HG03521 (cell line): ENCODE measurements around the gene RNF183.
"Not testable (repeated sequence)": the region's sequence is repeated elsewhere in the genome, so short reads cannot be mapped to it uniquely, and the experiment has no call there.

Experiments
- ATAC-seq: cut with Tn5 transposase; IDR thresholded peaks from one replicate; pipeline ENCODE4 v1.9.1; 2021; ENCODE audit warnings: mild to moderate bottlenecking, moderate library complexity; ENCODE audit not compliant: unreplicated experiment

Gene RNF183

DNA sequence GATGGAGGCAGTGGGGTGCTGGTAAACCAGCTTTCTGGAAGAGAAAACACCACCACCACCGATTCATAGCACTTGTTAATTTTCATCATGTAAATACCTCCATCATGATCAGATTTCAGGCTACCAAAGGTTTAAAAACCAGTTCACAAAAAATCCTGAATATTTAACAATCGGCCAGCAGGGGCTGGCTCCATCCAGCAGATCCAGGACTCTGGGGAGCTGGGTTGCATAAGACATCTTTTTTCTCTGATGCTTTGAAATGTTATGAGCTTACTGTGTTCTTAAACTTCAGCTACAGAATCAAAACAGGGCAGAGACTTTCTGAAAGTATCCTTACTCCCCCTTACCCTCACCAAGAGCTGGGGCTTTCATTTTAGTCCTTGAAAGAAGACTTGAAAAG, 14.6 kb upstream of the RNF183 start:
- ATAC-seq: no peak

- ATAC-seq: no peak
Measured at GRCh38 chr9:113316030-113316429, 12.9 kb upstream of the RNF183 start.

DNA sequence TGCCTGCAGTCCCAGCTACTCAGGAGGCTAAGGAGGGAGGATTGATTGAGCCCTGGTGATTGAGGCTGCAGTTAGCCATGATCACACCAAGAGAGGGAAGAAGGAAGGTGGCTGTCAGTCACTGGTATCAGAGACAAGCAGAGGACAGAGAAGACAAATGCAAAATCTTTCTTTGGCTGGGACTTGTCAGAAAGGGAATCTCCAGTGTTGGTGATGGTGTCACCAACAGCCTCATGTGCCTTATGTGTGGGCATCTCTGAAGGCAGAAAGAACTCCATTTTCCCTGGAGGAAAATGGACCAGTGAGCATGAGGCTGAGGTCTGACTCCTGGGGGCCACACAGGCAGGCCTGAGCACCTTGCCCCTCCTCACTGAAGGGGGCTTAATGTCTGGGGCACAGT, 12.1 kb upstream of the RNF183 start:
- ATAC-seq: no peak

DNA sequence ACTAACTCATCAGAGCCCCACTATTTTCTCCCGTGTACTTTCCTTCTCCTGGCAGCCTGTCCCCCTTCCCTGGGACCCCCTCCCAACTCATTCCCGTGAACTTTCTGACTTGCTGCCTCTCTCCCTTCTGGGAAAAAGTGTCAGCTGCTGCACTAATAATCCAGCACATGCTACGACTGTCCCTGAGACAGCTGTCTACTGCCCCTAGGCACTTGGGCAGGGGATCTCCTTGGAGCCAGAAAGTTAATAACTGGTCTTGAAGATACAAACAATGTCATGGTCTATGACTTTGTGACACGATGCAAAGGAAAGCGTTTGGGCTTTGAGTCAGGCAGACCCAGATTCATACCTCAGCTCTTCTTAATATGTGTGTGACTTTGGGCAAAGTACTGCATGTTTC, 10.1 kb upstream of the RNF183 start:
- no peak for ATAC-seq

DNA sequence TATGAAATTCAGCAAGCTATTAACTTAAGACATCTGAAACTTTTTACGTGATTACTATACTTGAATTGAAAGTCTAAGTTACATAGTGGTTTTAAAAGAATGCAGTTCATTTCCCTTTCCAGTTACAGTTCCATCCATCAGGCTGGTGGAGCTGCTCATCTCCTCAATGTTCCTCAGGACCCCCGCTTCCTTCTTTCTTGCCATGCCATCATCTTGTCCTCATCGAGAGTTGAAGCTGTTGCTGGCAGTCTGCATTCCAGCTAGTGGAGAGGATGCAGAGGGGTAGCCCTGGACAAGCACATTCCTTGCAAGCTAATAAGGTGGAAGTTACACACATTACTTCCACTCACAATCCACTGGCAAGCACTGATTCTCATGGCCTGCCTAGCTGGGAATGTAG, 8.8 kb upstream of the RNF183 start:
- ATAC-seq: no peak

DNA sequence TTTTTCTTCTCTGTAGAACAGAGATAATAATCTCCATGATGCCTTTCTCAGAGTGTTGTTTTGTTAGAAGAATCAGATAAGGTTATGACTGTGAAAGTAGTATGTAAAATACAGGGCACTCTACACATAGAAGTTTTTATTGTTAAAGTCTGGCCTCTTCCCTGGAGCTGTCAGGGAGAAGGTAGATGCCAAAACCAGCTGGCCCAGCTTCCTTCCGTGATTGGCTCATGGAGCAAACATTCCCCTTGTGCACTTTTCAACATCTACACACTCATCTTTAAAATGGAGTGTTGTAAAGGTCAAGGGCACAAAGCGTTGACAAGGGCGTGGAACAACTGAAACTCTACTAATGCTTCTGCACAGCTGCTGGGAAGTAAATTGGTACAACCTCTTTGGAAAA, 7.4 kb upstream of the RNF183 start:
- no peak for ATAC-seq

GRCh38 chr9:113309204-113309813, 6.1 kb upstream of the RNF183 start:
- ATAC-seq: no peak

DNA sequence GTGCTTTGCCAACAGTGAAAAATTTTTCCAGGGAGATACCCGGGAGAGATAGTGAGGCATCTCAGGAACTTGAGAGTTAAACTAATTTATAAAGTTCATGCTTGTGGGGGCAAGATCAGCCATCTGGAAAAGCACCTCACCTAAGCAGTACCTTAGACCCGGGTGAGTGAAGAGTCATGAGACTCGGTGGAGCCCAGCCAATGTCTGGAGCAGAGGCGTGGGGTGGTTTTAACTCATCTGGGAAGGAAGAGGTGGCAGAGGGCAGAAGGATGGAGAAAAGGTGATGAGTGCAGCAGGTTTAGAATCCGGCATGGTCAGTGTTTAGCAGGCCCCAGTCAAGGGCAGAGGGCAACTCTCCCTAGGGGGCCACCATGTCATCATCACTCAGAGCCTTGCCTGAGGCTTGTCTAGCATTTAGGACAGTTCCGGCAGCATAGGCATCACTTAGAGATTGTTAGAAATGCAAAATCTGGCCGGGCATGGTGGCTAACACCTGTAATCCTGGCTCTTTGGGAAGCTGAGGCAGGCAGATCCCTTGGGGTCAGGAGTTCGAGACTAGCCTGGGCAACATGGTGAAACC, 4.3 kb upstream of the RNF183 start:
- no peak for ATAC-seq

DNA sequence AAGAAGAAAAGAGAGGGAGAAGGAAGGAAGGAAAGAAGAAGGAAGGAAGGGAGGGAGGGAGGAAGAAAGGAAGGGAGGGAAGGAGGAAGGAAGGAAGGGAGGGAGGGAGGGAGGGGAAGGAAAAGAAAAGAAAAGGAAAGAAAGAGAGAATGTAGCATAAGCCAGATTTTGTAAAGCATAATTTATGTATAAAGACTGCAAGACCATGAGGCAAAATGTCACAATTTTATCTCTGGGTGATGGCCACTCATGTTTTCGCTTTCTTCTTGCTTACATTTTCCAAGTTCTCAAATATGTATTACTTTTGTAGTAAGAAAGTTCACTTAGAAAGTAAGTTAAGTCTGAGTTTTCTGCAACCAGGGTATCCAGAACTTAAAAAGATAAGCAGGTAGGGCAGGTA, 3.4 kb upstream of the RNF183 start:
- no peak for ATAC-seq

DNA sequence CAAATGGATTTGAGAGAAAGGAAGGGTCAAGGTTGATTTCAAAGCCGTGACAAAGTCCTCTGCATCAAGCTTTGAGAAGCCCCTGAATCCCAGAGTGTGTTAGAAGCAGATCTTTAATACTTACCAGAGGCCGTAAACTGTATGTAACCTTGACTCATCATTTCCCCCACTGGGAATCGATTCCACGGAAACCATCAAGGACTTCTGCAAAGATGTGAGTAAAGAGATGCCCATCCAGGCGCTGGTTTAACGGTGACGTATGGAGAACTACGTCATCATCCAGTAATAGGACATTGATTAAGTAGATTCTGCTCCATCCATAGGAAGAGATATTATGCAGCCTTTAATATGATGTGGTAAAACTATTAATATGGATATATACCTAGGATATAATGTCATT, 1.6 kb downstream of the RNF183 start:
- no peak for ATAC-seq

- no peak for ATAC-seq
Measured at GRCh38 chr9:113299800-113300292, 3.3 kb downstream of the RNF183 start.

GRCh38 chr9:113298924-113299770, 4.0 kb downstream of the RNF183 start:
- ATAC-seq: no peak

- no peak for ATAC-seq
Measured at GRCh38 chr9:113298311-113298710, 4.9 kb downstream of the RNF183 start.

- no peak for ATAC-seq
Measured at GRCh38 chr9:113296796-113297558, 6.2 kb downstream of the RNF183 start.

- ATAC-seq: not testable (repeated sequence)
Measured at GRCh38 chr9:113296247-113296646, 6.9 kb downstream of the RNF183 start.

DNA sequence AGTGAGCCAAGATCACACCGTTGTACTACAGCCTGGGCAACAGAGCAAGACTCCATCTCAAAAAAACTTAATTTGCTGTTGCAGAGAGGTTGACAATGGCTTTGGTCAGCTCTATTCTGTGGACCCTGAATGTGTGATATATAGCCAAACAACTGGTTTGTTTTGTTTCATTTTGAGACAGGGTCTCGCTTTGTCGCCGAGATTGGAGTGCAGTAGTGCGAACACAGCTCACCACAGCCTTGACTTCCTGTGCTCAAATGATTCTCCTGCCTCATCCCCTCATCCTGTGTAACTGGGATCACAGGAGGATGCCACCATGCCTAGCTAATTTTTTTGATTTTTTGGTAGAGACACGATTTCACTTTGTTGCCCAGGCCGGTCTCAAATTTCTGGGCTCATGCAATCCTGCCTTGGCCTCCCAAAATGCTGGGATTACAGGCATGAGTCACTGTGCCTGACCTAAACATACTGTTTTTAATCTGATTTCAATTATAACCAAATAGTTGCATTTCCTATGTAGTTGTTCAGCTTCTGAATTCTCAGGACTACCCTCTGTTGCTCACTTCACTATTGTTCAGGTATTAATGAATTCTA, 9.8 kb downstream of the RNF183 start:
- ATAC-seq: no peak

- no peak for ATAC-seq
Measured at GRCh38 chr9:113290052-113290607, 13.0 kb downstream of the RNF183 start.

- ATAC-seq: no peak
Measured at GRCh38 chr9:113289091-113289490, 14.1 kb downstream of the RNF183 start.

GRCh38 chr9:113281356-113281755, 21.8 kb downstream of the RNF183 start:
- ATAC-seq: no peak

DNA sequence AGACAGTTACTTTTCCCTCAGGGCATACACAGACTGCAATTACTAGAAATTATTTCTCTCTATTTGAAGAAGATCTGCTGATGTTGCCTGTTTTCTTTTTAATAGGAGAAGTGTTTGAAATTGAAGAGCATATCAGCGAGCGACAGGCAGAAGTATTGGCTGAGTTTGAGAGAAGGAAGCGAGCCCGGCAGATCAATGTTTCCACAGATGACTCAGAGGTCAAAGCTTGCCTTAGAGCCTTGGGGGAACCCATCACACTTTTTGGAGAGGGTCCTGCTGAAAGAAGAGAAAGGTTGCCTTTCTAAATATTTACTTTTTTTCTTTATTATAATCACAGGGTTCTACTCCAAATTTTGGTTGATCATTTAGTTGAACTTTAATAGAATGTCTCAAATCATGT, 24.3 kb downstream of the RNF183 start:
- ATAC-seq: no peak
